GM21723 (cell line): ENCODE results near the gene PORCN.
A peak's percentile ranks its signal among the peaks of the same experiment; 100 is the strongest.
"Not testable (repeated sequence)": the region's sequence is repeated elsewhere in the genome, so short reads cannot be mapped to it uniquely, and the experiment has no call there.

ENCODE experiments used
- ATAC-seq: cut with Tn5 transposase; IDR thresholded peaks from one replicate; pipeline ENCODE4 v1.9.1; 2021; ENCODE audit warnings: mild to moderate bottlenecking, moderate library complexity; ENCODE audit not compliant: unreplicated experiment

PORCN gene

GRCh38 chrX:48509619-48510018 lies 827 bp downstream of the PORCN start:
- ATAC-seq: no peak

- ATAC-seq: no peak
Measured at GRCh38 chrX:48511560-48511959, 2.8 kb downstream of the PORCN start.

- no peak for ATAC-seq
Measured at GRCh38 chrX:48512371-48512935, 3.7 kb downstream of the PORCN start.

- no peak for ATAC-seq
Measured at GRCh38 chrX:48513670-48514069, 4.9 kb downstream of the PORCN start.

GRCh38 chrX:48514126-48514806 lies 5.5 kb downstream of the PORCN start:
- ATAC-seq: no peak

GRCh38 chrX:48514868-48515460 lies 6.2 kb downstream of the PORCN start:
- no peak for ATAC-seq

GRCh38 chrX:48515842-48516241 lies 7.0 kb downstream of the PORCN start:
- ATAC-seq: no peak

- no peak for ATAC-seq
Measured at GRCh38 chrX:48516285-48516684, 7.5 kb downstream of the PORCN start.

GRCh38 chrX:48516987-48517386 lies 8.2 kb downstream of the PORCN start:
- ATAC-seq: no peak

GRCh38 chrX:48519481-48519880 lies 10.7 kb downstream of the PORCN start:
- ATAC-seq: not testable (repeated sequence)

- no peak for ATAC-seq
Measured at GRCh38 chrX:48520455-48520854, 11.7 kb downstream of the PORCN start.

GRCh38 chrX:48520976-48521352 lies 12.2 kb downstream of the PORCN start:
- ATAC-seq: no peak

GRCh38 chrX:48521353-48522243 lies 12.8 kb downstream of the PORCN start, which contains the start of gene EBP:
Gene EBP, plus strand, starts transcription at chrX:48521808. Its CDS starts 1,964 bp downstream, at chrX:48523772.
- ATAC-seq: peak; percentile 97

GRCh38 chrX:48522291-48522690 lies 13.5 kb downstream of the PORCN start:
- no peak for ATAC-seq

GRCh38 chrX:48523682-48524081 lies 14.9 kb downstream of the PORCN start:
- no peak for ATAC-seq

GRCh38 chrX:48525853-48526252 lies 17.1 kb downstream of the PORCN start:
- not testable (repeated sequence) for ATAC-seq

GRCh38 chrX:48530736-48531135 lies 21.9 kb downstream of the PORCN start:
- no peak for ATAC-seq

GRCh38 chrX:48531358-48531959 lies 22.7 kb downstream of the PORCN start:
- no peak for ATAC-seq

GRCh38 chrX:48532161-48532560 lies 23.4 kb downstream of the PORCN start:
- ATAC-seq: no peak

- no peak for ATAC-seq
Measured at GRCh38 chrX:48533165-48533564, 24.4 kb downstream of the PORCN start.
